Fibroblast of lung (primary cell): Measurements from ENCODE around the gene SPATS2L. TPM values are rescaled to one million over a fixed set of nuclear protein-coding genes. Genes with fewer than 3 reads are reported as not detected.

Experiments
- DNase-seq, 2 donors: peaks; one replicate each; pipeline versions ENCODE4 v3.0.0 to v3.0.0-alpha.2; 2010; ENCODE audit warnings: low read depth in 2 of 2
- H2AFZ ChIP-seq: 2 replicates; pipeline ENCODE4 v1.5.1; 2012; ENCODE audit warnings: low read length, control low read depth, inconsistent platforms
- H3K27ac ChIP-seq: 2 replicates; pipeline ENCODE4 v1.5.1; 2011; ENCODE audit warnings: low read length, control low read depth; ENCODE audit not compliant: insufficient read depth
- H3K27me3 ChIP-seq: 2 replicates; pipeline ENCODE4 v1.5.1; 2011; ENCODE audit warnings: mild to moderate bottlenecking, low read length; ENCODE audit not compliant: control insufficient read depth, insufficient read depth
- H3K36me3 ChIP-seq: 2 replicates; pipeline ENCODE4 v1.5.1; 2011; ENCODE audit warnings: low read length; ENCODE audit not compliant: control insufficient read depth, insufficient read depth
- H3K4me1 ChIP-seq: 2 replicates; pipeline ENCODE4 v1.5.1; 2011; ENCODE audit warnings: low read length; ENCODE audit not compliant: control insufficient read depth, insufficient read depth; ENCODE audit errors: extremely low read depth
- H3K4me2 ChIP-seq: 2 replicates; pipeline ENCODE4 v1.5.1; 2011; ENCODE audit warnings: low read length, control low read depth; ENCODE audit not compliant: insufficient read depth; ENCODE audit errors: extremely low read depth
- H3K4me3 ChIP-seq, 4 experiments: fragments of 200-600 bp in 1 of 4; sonication (generic) in 1 of 4; replicated peaks in 1 of 4; 2 replicates each; pipeline ENCODE4 v1.5.1; 2011 to 2016; ENCODE audit warnings: low read length in 4 of 4, low read depth in 3 of 4, mild to moderate bottlenecking in 3 of 4, control low read depth in 2 of 4, inconsistent platforms in 1 of 4, mixed read lengths in 1 of 4; ENCODE audit not compliant: insufficient read depth in 1 of 4; ENCODE audit errors: control extremely low read depth in 1 of 4
- H3K79me2 ChIP-seq: 2 replicates; pipeline ENCODE4 v1.5.1; 2012; ENCODE audit warnings: mild to moderate bottlenecking, low read length, inconsistent platforms; ENCODE audit not compliant: control insufficient read depth, insufficient read depth
- H3K9ac ChIP-seq: 2 replicates; pipeline ENCODE4 v1.5.1; 2011; ENCODE audit warnings: mild to moderate bottlenecking, low read length, control low read depth; ENCODE audit not compliant: insufficient read depth
- H3K9me3 ChIP-seq: 2 replicates; pipeline ENCODE4 v1.5.1; 2012; ENCODE audit warnings: low read depth, low read length; ENCODE audit not compliant: control insufficient read depth, insufficient read depth
- H4K20me1 ChIP-seq: 2 replicates; pipeline ENCODE4 v1.5.1; 2011; ENCODE audit warnings: low read length; ENCODE audit not compliant: control insufficient read depth, insufficient read depth; ENCODE audit errors: extremely low read depth
- EZH2 ChIP-seq: IDR thresholded peaks from 2 replicates; pipeline ENCODE4 v1.5.1; 2012; ENCODE audit warnings: low read length, control low read depth, mild to moderate bottlenecking; ENCODE audit errors: missing control alignments
- polyA plus RNA-seq, 2 donors: library from polyadenylated mRNA; depleted of rRNA in 1 of 2; stranded (reverse) in 1 of 2; unstranded in 1 of 2; fragments of >200 nt; gene quantifications; 2 replicates each; pipeline ENCODE4 v1.2.1, GENCODE V29; 2011 to 2012; ENCODE audit warnings: missing spikeins in 1 of 2
- total RNA-seq: library from RNA; depleted of rRNA; stranded (reverse); fragments of >200 nt; gene quantifications from 2 replicates; pipeline ENCODE4 v1.2.1, GENCODE V29; 2014
- TF ChIP-seq, protein P1 (sequence below), 2 donors: IDR thresholded peaks in 1 of 2; conservative IDR thresholded peaks in 1 of 2; 1 replicate in 1 of 2; 2 replicates in 1 of 2; pipeline ENCODE4 v1.5.1; 2011 to 2012; ENCODE audit warnings: low read length in 2 of 2, control low read depth in 1 of 2, inconsistent platforms in 1 of 2, low read depth in 1 of 2, mild to moderate bottlenecking in 1 of 2

The SPATS2L gene
- total and polyA plus RNA-seq, 2 donors (not counting 1 experiment from before 2014, with no cell fraction given), result 73.8 to 291 TPM

DNA sequence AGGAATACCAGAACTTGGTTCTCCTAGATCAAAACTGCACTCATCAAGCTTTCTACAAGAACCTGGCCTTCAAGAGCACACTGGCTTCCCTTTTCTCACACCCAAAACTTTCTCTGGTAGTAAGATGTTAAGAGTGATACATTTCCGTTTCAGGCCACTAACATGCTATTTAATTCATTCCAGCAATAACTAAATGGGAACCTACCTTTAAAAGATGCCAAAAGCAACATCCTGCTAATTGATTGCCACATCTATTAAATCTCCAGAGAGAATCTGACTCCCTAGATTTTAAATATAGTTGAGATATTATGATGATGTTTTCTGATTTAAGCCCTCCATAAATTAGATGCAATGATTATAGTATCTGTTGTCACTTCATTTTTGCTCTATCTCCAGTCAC is 131.8 kb downstream of the SPATS2L start:
- DNase-seq, result no peak
- Histone ChIP-seq H3K4me2 (no peak overlapping the region), H3K36me3 (peaks cover 4% of the 10 kb centered on the region), H3K79me2 (no peaks in the 10 kb centered on the region), H3K27ac (no peak overlapping the region), H3K4me3 (no peak overlapping the region), H4K20me1 (no peaks in the 10 kb centered on the region), H2AFZ (no peak overlapping the region), H3K9me3 (no peaks in the 10 kb centered on the region), H3K27me3 (no peaks in the 10 kb centered on the region), H3K9ac (no peak overlapping the region), H3K4me1 (peaks cover 8% of the 10 kb centered on the region)
- TF ChIP-seq, protein P1, sequence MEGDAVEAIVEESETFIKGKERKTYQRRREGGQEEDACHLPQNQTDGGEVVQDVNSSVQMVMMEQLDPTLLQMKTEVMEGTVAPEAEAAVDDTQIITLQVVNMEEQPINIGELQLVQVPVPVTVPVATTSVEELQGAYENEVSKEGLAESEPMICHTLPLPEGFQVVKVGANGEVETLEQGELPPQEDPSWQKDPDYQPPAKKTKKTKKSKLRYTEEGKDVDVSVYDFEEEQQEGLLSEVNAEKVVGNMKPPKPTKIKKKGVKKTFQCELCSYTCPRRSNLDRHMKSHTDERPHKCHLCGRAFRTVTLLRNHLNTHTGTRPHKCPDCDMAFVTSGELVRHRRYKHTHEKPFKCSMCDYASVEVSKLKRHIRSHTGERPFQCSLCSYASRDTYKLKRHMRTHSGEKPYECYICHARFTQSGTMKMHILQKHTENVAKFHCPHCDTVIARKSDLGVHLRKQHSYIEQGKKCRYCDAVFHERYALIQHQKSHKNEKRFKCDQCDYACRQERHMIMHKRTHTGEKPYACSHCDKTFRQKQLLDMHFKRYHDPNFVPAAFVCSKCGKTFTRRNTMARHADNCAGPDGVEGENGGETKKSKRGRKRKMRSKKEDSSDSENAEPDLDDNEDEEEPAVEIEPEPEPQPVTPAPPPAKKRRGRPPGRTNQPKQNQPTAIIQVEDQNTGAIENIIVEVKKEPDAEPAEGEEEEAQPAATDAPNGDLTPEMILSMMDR (conservative IDR thresholded peaks at IDR 0.05 in 1 of 2, IDR thresholded peaks at IDR 0.05 in 1 of 2; ENCODE audit: low read depth in 1 of 2, low read length in 2 of 2), result no peak
- TF ChIP-seq EZH2, result no peak

- DNase-seq, result no peak
- TF ChIP-seq, protein P1 (conservative IDR thresholded peaks at IDR 0.05 in 1 of 2, IDR thresholded peaks at IDR 0.05 in 1 of 2; ENCODE audit: low read depth in 1 of 2, low read length in 2 of 2), result no peak
- TF ChIP-seq EZH2, result no peak
- no peaks in the 10 kb centered on the region for H3K27me3 ChIP-seq
- no peaks in the 10 kb centered on the region for H4K20me1 ChIP-seq
- H3K9ac ChIP-seq, result no peak overlapping the region
- no peak overlapping the region for H3K27ac ChIP-seq
- no peak overlapping the region for H3K4me3 ChIP-seq
- no peaks in the 10 kb centered on the region for H3K9me3 ChIP-seq
- H3K79me2 ChIP-seq, result no peaks in the 10 kb centered on the region
- peaks cover 4% of the 10 kb centered on the region for H3K36me3 ChIP-seq
- peaks cover 8% of the 10 kb centered on the region for H3K4me1 ChIP-seq
- H2AFZ ChIP-seq, result no peak overlapping the region
- H3K4me2 ChIP-seq, result no peak overlapping the region
Measured at GRCh38 chr2:200438846-200439245, 132.4 kb downstream of the SPATS2L start.

DNA sequence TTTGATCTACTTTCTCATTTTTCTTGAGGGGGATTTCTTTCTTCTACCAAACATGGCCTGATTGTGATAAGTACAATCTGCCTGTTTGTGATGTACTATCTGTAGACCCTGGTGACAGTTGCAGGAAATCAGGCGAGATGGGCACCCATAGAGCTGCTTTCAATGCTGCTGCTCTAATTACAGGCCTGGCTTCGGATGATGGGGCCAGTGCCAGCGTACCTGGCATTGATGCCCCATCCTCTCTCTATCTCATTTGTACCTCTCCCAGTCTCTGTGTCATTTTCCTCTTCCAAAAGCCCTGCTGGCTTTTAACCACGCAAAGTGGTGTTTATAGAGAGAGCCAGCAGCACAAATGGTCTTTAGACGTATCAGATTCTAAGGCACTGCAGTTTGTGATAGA is 133.5 kb downstream of the SPATS2L start:
- H4K20me1 ChIP-seq, result no peaks in the 10 kb centered on the region
- H3K9me3 ChIP-seq, result no peaks in the 10 kb centered on the region
- DNase-seq, result no peak
- no peaks in the 10 kb centered on the region for H3K79me2 ChIP-seq
- H3K9ac ChIP-seq, result no peak overlapping the region
- no peak for TF ChIP-seq EZH2
- TF ChIP-seq, protein P1 (conservative IDR thresholded peaks at IDR 0.05 in 1 of 2, IDR thresholded peaks at IDR 0.05 in 1 of 2; ENCODE audit: low read depth in 1 of 2, low read length in 2 of 2), result no peak
- peaks cover 8% of the 10 kb centered on the region for H3K4me1 ChIP-seq
- H3K27me3 ChIP-seq, result no peaks in the 10 kb centered on the region
- peaks cover 4% of the 10 kb centered on the region for H3K36me3 ChIP-seq
- H3K4me2 ChIP-seq, result no peak overlapping the region
- H3K4me3 ChIP-seq, result no peak overlapping the region
- no peak overlapping the region for H3K27ac ChIP-seq
- H2AFZ ChIP-seq, result no peak overlapping the region
